NCI-H2171 treated with DMSO at 0.1 percent for 48 hours (cell line): ENCODE measurements around the gene FAM20B.
"Not testable (repeated sequence)": the region's sequence is repeated elsewhere in the genome, so short reads cannot be mapped to it uniquely, and the experiment has no call there.

Experiments
- DNase-seq: peaks from one replicate; lab custom pipeline; 2025; lab: John Stamatoyannopoulos, UW

Gene FAM20B

DNA sequence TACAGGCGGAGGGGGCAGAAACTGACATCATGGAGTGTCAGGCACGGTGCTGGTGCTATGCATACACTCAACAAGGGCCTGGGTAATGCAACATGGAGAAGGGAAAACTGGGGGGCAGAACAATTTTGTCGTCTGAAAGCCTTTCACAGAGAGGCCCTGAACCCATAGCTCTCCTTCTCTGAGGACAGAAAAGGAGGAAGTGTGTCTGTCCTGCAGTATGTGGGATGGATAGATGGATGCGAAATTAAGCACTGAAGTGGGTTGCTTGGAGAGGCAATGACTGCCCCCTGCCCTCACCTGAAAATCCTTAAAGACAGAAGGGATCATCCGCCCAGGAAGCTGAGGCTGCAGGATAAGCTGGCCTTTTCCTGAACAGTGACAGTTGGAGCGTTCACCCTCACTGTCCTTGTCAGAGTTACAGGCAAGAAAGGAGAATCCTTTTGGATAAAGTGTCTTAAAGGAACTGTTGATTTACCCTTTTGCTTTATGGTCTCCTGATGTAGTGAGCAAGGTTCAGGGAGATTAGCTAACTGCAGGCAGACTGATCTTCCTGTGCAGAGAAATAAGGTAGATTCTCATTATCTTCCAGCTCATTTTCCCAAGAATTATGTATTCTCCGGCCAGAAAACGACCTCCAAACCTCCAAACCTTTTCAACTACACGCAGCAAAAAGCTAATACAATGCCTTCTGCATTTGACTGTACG lies 1.6 kb upstream of the FAM20B start:
- DNase-seq: no peak

DNA sequence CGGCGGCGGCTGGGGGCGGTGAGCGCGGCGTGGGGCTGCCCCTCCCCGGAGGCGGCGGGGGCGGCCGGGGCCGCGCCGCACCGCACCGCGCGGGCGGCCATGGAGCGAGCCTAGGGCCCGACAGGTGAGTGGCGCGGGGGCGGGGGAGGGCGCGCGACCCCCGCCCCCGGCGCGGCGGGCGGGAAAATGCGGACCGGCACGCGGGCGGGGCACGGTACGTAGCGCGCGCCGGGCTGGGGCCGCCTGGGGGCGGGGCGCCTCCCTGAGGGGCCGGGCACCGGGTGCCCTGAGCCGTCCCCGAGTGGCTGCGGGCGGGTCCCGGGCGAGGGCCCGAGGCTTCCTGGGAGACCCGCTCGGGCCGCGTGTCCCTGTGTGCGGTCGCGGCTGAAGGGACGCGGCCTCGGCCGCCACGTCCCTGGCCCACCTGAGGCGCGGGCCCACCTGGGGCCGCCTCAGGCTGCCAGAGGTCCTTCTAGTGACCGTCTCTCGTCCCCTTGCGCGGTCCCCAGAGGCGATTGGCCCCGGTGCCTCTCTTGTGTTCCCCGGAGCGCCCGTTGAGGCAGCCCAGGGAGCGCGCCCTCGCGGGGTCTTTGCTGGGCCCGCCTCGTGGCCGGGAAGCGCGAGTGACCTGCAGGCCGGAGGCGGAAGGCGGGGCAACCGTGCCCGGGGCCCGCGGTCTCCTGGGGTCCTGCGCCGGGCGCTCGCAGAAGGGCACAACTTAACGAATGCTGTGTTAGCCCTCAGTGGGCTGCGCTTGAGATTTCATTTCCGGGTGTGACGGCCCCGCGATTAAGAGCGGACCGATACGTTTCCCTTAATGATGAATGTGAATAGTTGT lies 500 bp downstream of the FAM20B start:
- peak; percentile 70 for DNase-seq

DNA sequence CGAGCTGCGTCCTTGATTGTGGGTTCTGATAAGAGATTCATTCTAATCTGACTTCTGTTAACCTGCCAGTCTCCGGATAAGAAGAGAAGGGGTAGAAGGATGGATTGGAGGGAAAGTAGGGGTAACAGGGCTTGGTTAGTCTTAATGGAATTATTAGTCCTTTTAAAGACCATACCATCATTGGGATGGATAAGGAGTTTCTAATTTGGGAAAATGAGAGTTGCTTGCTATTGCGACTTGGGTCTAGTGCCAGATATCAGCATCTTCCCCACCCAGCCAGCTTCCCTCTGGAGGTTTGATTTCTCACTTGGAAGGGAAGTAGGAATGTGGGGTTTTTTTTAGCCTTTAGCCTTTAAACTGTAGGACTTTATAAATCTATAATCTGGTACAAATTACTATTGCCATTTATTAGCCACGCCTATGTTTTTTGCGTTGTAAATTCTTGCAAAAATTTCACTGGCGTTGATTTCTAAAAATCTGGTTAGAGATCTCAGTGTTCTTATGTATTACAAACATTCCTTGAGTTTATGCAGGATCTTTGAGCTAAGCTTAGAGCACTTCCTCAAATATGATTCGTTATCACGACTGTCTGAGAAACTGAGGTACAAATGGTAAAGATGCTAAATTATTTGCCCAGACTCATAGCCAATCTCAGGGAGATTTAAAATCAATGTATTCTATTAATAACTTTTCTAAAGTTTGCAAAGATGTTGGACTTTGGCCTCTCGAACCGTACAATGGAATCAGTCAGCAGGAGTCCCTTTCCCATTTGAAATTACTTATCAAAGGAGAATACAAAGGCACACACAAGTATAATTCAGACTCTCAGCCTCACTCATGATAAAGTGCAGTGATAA lies 1.3 kb downstream of the FAM20B start:
- DNase-seq: no peak

DNA sequence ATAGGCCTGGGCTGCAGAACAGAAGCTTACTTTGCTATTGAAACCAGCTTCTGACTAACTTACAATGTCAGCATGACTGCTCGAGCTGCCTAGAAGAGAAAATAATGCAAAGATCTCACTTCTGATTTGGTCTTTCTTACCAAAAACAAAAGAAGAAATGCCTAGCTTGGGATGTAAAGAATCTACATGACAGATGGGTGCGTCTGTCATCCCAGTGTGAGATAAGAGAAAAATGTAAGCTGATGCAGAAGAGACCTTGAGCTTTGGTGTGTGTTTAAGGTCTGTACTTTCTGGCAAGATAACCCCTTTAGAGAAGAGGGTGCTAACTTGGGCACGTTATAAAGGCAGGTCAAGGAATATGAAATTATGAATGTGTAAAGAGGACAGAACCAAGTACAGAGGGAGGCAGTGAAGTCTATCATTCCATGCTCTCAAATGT lies 3.6 kb downstream of the FAM20B start:
- DNase-seq: peak; percentile 29

DNA sequence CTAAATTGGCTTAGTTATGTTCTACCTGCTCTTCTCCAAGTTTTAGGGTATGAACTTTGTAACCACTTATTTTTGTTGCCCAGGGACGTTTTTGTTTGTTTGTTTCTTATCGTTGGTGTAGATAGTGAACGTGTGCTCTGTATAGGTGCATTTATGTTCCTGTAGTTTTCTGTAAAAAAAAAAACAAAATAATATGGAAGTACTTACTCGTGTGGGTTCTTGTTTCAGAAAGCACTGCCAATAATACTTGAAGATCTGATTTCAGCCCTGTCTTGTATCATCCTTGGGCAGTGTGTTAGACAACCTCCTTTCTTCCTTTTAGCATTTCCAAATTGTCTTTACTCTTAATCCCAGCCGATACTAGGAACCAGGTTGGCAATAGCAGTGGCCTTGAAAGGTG lies 4.4 kb downstream of the FAM20B start:
- DNase-seq: no peak

DNA sequence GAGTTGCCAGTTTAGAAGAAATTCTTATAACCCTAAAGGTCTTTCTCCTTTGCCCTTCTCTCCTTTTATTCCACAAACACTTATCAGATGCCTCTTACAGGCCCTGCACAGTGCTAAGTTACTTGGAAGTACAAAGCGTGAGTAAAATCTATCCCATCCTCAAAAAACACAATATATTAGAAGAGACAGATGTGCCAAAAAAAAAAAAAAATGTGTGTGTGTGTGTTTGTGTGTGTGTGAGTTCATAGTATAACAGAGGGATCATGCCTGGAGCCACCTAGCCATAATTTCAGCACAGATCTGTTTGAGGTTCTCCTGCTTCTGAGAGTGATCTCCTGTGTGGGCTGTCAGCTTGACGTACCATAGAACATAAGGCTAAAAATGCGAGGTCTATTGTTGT lies 5.0 kb downstream of the FAM20B start:
- peak; percentile 16 for DNase-seq

DNA sequence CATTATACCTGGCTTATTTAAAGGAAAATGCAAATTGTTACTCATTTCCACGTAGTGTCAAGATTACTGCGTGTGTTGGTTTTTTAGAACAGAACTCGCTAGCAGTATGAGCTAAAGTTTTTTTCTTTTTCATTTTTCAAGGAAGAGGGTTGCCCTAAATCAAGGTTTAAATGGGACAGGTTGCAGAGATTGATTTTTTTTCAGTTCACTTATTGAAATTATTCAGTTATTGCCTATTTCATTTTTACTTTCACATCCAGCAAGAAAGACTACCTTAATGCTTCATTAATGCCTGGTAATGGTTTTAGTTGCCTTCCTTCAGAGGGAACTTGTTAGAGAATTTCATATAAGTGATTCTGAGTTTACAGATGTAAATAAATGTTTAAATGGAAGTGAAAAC lies 5.6 kb downstream of the FAM20B start:
- no peak for DNase-seq

DNA sequence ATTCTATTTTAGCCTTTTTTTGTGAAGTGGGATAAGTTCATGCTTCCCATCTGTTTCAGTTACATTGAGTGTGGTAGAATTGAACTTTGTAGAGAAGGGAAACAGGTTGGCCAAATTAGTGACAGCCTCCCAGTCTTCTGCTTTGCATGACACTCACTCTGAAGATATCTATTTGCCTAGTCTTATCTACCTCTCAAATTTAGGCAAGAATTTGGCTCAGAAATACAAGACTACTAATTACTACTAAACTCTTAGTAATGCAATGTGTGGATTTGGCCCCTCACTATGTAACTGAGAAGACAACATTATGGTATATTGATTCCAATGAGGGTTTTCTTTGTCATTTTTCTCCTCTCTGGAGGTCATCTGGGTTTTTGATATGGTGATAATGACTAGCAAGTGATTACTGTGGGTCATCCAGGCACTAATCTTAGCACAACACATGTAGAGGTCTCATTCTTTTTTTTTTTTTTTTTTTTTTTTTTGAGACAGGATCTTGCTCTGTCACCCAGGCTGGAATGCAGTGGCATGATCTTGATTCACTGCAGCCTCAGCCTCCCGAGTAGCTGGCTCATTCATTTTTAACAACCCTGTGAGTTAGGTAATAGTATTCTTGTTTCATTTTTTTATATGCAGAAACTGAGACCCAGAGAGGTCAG lies 6.3 kb downstream of the FAM20B start:
- no peak for DNase-seq

DNA sequence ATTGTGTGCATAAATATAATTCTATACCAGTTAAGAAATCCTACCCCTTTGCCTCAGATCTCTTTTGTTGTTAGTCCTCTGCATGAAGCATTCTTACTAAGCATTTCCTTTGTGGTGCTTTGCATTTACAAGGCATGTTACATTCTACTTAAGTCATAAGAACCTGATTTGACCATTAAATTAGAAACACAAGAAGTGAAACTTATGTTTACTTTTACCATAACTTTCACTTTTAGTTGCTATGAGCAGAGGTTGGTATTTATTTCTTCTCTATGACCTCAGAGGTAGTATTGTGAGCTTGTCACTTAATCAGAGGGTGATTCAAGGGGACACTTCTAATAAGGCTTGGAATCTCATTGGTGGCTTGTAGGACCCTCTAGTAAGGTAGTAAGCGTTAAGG lies 9.0 kb downstream of the FAM20B start:
- no peak for DNase-seq

DNA sequence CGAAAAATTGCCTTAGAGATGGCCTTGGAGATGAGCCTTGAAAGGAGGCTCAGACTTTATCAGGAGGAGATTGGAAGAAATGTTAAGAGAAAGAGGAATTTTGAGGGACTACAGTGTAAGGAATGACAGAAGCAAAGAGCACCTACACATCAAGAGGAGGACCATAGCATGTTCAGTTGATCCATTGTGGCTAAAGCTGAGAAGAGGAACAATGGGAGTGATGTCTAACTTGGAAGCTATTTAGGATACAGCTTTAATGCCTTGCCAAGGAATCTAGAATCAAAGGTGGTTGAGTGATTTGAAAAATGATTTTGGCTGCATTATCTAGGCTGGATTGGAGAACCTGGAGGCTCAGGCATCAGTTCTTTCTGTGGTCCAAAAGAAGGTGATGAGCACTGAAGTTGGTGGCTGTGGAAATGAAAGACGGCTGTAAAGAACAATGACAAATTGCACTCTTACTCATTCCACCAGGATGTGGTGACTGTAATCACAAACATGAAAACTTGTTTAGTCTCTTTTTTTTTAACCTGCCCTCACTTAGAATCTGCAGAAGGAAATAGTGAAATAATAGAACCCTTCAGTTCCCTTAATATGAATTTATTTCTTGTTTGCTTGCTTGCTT lies 11.3 kb downstream of the FAM20B start:
- DNase-seq: no peak

DNA sequence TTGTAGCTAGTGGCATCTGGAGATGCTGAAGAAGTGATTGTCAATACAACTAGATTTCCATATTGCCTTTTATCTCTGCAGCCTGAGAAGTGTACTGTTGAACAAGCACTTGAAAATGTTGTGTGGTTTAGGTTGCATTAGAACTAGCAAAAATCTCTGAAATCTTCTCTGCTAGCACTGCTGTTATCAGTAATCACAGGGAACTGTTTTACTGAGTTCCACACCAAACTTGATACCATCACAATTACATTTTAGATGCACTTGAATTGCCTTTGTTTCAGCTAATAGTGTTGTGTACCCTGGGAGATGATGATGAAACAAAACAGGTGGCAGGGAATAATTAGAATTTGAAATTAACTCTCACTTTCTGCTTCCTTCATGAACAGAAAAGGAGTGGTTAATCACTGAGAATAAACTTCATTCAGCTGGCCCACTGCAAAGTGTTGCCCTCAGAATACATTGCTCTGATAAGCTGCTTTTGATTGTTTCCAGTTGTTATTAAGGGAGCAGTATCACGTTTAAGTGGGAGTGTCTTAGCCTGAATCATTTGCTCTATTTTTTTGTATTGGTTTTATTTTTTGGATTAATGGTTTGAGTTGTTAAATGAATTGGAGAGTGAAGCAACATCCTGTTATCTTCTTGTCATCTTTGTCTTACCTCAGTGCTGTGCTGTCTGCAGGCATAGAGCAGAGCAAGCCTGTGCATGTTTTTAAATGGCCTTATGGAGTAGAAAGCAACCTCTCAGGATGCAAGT lies 13.0 kb downstream of the FAM20B start:
- DNase-seq: peak; percentile 61

DNA sequence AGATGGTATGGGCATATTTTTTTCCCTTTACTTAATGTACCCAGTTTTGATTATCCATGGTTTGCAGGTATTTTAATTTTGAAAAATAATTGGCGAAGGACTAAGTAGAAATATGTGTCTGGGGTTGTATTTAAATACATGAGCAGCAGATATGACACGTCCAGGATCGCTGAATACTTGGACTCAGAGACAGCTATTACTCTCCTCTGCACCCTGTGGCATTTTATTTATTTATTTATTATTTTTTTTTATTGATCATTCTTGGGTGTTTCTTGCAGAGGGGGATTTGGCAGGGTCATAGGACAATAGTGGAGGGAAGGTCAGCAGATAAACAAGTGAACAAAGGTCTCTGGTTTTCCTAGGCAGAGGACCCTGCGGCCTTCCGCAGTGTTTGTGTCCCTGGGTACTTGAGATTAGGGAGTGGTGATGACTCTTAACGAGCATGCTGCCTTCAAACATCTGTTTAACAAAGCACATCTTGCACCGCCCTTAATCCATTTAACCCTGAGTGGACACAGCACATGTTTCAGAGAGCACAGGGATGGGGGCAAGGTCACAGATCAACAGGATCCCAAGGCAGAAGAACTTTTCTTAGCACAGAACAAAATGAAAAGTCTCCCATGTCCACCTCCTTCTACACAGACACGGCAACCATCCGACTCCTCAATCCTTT lies 13.9 kb downstream of the FAM20B start:
- not testable (repeated sequence) for DNase-seq

DNA sequence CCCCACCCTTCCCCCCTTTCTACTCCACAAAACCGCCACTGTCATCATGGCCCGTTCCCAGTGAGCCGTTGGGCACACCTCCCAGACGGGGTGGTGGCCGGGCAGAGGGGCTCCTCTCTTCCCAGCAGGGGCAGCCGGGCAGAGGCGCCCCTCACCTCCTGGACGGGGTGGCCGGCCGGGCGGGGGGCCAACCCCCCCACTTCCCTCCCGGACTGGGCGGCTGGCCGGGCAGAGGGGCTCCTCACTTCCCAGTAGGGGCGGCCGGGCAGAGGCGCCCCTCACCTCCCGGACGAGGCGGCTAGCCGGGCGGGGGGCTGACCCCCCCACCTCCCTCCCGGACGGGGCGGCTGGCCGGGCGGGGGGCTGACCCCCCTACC lies 14.5 kb downstream of the FAM20B start:
- DNase-seq: not testable (repeated sequence)

DNA sequence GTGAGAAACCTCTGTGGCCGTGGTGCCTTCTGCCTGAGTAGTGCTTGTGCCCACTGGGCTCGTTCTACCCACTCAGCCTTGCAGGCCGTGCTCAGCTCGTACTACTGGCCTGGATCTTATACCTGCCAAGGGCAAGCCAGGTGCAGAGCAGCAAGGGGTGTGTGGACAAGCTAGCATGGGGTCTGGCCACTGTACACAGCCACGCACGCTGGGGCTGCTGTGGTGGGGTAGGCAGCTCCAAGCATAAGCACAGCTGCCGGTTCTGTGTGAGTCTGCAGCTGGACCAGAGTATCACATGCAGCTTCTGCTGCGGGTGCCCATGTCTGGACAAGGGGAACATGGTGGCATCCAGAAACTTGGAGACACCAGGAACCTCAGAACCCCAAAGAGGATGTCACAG lies 16.4 kb downstream of the FAM20B start:
- DNase-seq: no peak

DNA sequence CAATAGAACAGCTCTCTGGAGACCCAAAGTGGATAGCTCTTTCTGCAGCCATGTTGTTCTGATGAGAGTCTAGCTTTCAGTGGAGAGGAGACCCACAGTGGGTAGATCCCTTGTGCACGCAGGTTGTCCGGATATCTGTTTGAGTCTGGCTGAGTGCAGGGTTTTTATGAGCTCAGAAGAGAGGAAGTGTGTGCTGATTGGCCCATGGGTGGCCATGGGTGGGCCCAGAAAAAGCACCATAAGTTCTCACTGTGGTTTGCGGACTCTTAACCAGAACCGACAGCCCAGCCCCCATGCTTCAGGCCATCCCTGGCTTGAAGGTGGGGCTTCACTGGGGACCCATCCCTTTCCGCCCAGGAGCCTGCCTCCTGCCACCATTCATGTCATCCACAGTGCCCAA lies 17.0 kb downstream of the FAM20B start:
- DNase-seq: no peak

DNA sequence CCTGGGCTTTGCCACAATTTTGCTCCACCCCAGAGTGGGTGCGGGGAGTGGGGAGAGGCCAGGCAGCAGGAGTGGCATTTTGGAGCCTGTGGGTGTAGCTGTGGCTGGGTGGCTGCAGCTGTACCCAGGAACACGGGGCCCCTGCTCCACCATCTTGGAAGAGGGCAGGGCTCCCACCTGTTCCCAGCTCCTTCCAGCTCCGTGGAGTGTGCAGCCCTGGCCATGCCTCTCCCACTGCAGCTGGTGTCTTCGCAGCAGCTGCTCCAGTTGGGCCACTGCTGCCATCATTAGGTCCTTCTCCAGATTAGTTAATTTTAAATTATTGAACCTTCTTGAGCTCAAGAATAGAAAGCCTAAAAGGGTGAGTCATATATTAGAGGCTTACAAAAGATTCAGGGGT lies 17.6 kb downstream of the FAM20B start:
- no peak for DNase-seq

DNA sequence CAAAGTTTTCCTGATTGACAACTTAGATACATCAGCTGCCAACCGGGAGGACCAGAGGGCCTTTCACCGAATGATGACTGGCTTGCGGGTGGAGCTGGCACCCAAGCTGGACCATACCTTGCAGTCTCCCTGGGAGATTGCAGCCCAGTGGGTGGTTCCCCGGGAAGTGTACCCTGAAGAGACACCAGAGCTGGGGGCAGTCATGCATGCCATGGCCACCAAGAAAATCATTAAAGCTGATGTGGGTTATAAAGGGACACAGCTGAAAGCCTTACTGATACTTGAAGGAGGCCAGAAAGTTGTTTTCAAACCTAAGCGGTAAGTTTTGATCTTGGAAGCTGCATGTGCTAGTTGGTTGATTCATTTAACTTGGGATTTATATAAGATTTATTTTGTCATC lies 18.2 kb downstream of the FAM20B start:
- DNase-seq: no peak

DNA sequence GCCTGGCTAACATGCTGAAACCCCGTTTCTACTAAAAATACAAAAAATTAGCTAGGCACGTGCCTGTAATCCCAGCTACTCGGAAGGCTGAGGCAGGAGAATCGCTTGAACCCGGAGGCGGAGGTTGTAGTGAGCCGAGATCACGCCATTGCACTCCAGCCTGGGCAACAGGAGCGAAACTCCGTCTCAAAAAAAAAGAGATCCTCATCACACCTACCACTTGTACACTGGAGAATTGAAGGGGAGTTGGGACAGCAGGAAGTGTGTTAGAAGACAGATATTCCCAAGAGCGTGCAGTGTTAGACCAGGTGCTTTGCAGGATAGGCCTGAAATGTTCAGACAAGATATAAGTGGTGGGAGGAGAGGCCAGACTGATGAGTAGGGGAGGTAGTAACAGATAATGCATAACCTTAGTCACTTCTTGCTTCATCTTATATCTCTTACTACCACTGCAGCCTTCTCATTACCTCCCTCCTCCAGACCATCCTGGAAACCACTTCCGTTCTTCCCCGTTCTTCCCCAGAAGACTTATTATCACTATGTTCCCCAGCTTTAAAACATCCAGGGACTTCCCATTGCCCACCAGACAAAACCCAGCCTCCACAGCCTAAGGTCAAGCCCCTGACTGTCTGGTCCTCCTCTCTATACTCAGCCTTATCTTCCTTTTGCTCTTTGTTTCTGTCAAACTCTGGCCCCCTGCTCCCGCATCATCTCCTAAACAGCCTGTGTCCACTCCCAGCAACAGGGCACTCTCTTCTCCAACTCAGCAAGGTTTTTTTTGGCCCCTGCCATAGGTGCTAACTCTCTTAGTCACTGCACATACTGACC lies 21.3 kb downstream of the FAM20B start:
- DNase-seq: no peak

DNA sequence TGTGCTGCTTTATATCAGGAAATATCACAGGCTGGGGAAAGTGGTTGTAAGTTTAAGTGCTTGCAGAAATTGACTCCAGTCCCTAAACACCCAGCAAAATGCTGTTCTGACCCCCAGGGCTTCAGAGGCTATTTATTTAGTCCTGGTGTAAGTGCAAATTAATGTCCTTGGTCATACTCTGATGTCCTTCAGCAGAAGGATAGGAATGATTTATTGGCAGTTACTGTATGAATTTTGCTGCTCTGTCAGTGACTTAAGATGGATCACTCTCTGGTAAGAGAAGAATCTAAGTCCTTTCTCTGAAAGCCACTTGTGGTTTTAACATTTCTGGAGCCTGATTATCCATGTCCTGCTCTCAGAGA lies 21.9 kb downstream of the FAM20B start:
- DNase-seq: no peak
